Activated T-cell treated with anti-CD3 and anti-CD28 coated beads, Interleukin-2, amount 50 U/mL, for 48 hours (primary cell): Measurements from ENCODE around the gene ERBB3.

ENCODE experiments used
- DNase-seq, 2 experiments: peaks; one replicate each; pipeline ENCODE4 v3.0.0-alpha.2; 2020

ERBB3 gene

DNA sequence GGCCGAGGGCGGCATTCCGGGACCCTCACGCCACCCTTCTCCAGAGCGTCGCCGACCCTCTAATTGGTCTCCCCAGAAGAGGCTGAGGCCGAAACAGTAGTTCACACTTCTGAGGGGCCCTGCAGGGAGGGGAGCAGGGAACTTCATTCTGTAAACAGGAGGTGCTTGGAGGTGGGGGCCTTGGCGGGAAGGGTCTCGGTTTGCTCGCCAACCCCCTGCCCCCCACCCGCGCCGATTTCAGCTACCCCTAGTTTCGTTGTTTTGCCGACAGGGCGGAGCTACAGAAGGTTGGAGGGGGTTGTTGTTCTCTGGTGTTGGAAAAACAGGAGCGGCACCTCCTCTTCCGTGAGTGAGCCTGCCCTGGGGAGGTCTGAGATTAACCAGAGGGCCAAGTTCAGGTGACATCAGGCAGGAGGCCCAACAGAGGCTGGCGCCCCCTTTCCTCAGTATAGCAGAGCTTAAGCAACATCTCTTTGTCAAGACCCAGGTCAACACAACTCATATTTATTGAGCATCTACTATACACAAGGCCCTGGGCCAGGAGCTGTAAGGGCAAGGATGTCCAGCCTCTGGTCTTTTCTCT is 682 bp downstream of the ERBB3 start:
- DNase-seq = no peak

DNA sequence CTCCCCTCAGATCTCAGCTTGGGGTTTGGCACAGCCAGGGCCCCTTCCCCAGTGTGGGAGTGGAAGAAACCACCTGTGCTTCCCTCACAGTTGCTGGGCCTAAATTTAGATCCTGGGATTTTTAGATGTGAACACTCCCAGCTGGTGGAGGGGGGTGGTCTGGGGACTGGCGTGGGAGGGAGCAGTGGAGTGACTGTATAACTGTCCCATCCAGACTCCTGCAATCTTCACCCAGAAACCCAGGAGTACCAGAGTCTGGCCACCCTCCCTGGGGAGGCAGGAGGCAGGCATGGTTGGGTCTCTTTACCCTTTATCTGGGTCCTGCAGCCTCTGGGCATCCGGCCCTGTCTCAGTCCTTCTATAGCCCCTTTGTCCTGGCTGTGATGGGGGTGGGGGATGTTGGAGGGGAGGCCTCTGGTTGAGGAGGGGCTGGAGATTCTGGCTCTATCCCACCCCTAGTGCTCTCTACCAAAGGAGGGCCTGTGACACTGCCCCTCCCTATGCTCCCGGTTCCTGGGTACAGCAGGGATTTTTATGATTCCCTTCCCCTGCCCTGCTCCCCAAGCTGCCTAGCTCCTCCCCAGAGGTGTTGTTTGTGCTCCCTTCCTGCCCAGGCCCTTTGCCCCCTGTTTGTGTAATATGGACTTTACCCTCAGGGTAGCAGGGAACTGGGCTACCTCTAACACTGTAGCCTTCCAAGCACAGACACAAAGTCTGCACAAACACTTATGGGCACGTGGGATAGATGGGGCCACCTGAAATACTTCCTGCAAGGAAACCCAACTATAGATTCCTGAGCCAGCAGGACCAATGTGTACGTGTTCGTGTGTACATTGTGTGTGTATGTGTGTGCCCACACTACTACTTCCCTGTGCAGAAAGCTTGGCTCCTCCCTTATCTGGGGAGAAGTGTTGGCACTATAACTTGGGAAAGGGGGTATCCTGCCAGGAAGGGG is 1.7 kb downstream of the ERBB3 start:
- DNase-seq = no peak

DNA sequence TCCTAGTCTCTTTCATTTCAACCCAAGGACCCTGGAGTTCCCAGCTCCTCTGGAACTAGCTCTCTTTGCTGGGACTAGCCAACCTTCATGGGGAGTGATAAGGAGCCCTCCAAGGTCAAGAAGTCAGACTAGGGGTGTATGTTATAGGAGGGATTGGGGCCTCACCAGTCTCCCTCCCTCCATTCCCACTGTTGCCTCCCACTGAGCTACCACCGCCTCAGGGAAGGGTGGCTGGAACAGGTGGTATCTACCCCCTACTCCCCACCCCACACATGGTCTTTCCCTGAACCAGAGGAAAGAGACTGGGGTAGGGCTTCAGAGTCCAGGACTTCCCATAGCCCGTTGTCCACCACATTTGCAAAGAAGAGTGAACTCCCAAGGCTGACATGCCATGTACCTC is 2.4 kb downstream of the ERBB3 start:
- DNase-seq = no peak

DNA sequence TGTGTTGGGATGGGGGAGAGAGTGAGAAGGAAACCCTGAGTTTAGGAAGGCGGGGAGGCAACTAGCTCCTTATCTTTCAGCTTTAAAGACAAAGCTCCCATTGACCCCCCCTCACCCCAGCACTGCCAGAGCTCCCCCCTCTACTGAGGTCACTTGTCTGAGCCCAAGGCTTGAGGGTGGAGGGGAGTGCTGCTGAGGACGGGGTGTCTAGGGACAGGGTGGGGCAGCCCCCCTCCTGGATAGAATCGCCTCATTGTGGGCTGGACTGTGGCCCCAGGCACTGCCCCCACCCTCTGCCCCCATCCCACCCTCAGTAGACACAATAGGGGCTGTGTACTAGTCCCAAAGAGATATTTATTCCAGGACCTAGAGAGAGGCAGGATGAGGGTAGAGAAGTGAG is 3.0 kb downstream of the ERBB3 start:
- no peak for DNase-seq

DNA sequence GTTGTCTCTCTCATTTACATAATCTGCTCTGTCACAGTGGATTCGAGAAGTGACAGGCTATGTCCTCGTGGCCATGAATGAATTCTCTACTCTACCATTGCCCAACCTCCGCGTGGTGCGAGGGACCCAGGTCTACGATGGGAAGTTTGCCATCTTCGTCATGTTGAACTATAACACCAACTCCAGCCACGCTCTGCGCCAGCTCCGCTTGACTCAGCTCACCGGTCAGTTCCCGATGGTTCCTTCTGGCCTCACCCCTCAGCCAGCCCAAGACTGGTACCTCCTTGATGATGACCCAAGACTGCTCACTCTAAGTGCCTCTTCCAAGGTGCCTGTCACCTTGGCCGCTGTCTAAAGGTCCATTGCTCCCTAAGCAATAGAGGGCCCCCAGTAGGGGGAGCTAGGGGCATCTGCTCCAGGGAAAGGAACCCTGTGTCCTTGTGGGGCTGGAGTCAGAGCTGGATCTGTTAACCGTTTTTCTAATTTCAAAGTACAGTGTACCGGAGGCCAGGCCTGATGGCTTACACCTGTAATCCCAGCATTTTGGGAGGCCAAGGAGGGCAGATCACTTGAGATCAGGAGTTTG is 5.1 kb downstream of the ERBB3 start:
- peak; percentile 50 to 56 for DNase-seq

DNA sequence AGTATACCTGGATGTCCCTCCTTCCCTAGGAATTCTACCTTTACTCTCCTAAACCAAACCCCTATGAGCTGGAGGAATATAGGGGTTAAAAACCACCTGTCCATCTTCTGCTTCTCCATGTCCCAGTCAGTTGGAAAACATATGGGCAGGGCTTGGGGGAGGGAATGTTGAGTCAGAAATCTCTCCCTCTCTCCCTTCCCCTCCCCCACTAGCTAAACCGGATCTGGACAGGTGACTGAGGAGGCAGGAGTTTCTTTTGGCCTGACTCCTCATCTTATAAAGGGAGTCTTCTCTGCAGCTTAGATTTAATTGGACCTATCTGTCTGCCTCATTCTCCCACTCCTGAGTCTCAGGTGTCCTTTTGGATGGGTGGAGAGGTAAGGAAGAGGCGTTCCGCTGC is 6.1 kb downstream of the ERBB3 start:
- DNase-seq = no peak

DNA sequence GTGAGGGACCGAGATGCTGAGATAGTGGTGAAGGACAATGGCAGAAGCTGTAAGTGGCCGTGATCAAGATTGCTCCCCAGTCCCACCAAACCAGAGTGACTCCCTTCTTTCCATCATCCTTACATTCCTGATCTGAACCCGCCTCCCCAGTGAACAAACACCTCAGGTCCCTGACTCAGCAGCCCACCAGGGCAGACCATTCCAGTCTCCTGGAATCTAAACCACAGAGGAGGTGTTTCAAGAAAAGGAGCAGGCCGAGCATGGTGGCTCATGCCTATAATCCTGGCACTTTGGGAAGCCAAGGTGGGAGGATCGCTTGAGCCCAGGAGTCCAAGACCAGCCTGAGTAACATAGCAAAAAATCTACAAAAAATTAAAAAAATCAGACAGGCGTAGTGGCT is 6.6 kb downstream of the ERBB3 start:
- DNase-seq = no peak

DNA sequence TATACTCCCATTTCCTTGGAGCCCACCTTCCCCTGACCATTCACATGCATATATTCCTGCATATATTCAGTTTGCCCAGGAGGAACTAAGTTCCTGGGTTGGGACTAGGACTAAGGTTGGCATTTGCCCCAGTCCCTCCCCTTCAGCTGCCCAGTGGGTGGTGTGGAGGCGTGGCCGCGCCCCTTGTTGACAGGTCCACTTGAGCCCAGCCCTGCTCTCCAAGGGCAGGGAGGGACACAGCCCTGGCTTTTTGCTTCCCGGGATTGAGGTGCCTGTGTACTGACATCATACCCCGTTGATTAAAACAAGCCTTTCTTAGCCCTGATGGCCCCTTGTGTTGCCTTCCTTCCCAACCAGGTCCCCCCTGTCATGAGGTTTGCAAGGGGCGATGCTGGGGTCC is 7.3 kb downstream of the ERBB3 start:
- DNase-seq = no peak

DNA sequence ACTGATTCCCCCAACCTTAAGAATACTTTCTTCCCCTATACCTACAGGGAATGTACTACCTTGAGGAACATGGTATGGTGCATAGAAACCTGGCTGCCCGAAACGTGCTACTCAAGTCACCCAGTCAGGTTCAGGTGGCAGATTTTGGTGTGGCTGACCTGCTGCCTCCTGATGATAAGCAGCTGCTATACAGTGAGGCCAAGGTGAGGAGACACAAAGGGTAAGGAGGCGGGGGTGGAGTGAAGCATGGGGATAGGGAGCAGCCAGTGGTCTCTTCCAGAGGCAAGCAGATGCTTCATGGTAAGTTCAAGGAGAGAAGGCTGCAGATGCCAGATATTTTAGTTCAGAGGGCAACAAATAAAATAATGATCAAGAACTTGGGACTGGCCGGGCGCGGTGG is 17.8 kb downstream of the ERBB3 start:
- DNase-seq = no peak

DNA sequence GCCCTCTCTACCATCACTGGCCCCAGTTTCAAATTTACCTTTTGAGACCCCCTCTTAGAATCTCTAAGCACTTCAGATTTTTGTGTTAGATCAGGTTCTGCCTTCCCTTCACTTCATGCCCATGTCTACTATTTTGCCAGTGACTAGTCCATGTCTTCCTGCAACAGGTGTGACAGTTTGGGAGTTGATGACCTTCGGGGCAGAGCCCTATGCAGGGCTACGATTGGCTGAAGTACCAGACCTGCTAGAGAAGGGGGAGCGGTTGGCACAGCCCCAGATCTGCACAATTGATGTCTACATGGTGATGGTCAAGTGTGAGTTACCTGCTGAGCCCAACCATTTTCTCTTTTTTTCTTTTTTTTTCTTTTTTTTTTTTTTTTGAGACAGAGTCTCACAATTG is 18.6 kb downstream of the ERBB3 start:
- DNase-seq = no peak

DNA sequence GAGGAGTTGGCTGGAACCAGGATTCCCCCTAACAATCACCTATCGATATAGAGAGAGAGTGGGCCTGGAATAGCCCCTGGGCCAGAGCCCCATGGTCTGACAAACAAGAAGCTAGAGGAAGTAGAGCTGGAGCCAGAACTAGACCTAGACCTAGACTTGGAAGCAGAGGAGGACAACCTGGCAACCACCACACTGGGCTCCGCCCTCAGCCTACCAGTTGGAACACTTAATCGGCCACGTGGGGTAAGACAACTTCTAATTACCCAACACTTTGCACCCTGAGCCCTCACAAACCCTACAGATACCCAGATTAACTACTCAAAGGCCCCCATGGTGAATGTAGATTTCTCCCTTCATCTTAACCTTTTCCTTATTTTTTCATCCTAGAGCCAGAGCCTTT is 19.8 kb downstream of the ERBB3 start:
- no peak for DNase-seq

DNA sequence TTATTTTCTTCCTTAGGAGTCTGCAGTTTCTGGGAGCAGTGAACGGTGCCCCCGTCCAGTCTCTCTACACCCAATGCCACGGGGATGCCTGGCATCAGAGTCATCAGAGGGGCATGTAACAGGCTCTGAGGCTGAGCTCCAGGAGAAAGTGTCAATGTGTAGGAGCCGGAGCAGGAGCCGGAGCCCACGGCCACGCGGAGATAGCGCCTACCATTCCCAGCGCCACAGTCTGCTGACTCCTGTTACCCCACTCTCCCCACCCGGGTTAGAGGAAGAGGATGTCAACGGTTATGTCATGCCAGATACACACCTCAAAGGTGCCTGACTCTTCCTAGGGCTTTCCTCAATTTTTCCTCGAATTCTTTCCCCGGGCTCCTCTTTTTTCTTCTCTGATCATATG is 21.1 kb downstream of the ERBB3 start:
- DNase-seq = no peak

DNA sequence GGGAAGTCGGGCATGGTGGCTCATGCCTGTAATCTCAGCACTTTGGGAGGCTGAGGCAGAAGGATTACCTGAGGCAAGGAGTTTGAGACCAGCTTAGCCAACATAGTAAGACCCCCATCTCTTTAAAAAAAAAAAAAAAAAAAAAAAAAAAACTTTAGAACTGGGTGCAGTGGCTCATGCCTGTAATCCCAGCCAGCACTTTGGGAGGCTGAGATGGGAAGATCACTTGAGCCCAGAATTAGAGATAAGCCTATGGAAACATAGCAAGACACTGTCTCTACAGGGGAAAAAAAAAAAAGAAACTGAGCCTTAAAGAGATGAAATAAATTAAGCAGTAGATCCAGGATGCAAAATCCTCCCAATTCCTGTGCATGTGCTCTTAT is 22.7 kb downstream of the ERBB3 start:
- no peak for DNase-seq

DNA sequence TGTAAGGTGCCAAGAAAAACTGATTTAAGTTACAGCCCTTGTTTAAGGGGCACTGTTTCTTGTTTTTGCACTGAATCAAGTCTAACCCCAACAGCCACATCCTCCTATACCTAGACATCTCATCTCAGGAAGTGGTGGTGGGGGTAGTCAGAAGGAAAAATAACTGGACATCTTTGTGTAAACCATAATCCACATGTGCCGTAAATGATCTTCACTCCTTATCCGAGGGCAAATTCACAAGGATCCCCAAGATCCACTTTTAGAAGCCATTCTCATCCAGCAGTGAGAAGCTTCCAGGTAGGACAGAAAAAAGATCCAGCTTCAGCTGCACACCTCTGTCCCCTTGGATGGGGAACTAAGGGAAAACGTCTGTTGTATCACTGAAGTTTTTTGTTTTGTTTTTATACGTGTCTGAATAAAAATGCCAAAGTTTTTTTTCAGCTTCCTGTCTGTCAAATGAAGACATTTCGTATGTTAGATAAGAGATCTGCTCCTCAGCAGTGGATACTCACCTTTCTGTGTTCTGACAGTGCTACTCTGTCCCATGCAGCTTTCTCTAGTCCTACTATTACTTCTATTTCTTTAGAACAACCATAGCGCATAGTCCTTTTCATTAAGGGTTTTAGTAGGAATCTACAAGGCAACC is 23.2 kb downstream of the ERBB3 start:
- DNase-seq = no peak

DNA sequence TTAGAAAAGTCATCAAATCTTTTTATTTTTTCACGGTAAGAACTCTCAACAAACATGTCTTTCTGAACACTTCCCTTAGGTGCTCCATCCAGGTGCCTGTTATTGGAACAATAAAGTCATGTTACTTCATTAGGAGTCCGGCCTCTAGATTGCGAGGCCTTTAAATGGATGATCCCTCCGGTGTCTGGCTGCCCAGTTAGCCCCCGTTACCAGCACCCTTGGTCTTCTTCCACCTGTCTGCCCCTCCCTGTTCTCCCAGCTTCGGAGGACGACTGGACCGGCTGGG is 23.8 kb downstream of the ERBB3 start:
- DNase-seq = no peak

DNA sequence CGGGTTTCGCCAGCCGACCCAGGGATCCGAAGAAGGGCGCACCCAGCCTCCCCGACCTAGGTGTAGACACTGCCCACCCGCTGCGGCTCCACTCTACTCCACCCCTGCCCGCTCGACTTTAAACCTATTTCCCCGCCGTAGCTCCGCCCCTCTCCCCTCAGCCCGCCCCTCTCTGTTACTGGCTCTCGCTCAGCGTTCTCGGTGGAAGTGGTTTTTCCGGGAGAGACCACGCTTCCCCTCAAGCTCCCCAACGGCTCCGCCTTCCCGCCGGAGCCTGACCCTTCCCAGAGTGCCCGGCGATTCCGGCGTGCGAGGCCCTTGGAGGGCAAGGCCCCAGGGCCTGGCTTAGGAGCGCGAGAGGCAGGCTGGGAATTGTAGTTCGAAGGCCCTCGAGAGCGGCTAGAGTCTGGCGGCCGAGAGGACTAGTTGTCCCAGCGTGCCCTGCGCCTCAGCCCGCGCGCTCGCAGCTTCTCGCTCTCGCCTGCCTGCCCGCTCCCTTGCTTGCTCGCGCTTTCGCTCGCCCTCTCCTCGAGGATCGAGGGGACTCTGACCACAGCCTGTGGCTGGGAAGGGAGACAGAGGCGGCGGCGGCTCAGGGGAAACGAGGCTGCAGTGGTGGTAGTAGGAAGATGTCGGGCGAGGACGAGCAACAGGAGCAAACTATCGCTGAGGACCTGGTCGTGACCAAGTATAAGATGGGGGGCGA is 24.3 kb downstream of the ERBB3 start, which contains the start of gene PA2G4:
PA2G4 (plus strand) TSS at position 451 of the 706 bp plus-strand sequence; CDS start at position 630, 179 bp downstream.
- peak; percentile 99 for DNase-seq

DNA sequence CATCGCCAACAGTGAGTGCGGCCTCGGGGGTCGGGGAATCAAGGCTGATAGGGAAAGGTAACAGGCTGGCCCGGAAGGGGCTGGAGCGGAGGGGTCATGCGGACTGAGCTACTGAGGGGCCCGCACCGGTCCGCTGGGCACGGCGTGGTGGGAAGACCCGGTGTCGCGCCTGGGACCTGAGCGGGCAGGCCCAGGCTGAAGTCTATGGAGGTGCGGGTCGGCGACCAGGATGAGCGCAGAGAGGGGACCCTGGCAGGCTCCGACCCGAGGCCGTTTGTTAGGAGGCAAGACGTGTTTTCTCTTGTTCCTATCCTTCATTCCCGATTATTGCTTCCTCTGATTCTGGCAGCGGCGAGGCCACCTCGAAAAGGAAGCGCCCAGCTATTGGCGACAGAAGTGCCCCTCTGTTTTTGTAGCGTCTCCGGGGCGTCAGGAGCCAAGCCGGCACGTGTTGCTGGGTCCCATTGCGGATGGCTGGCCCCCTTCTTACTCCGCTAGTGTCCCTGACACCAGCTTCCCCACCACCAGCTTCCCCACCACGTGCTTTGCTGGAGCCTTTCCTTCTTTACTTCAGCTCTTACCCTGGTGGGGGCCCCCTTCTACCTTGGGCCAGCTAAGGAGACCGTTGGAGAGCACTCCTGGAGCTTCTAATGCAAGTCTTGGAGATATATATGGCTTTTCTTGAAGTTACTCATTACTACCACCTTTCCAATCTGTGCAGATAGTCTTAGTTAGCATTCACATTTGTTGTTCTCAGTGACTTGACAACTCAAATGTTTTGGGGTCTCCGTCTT is 25.0 kb downstream of the ERBB3 start:
- DNase-seq = peak; percentile 57 to 58

DNA sequence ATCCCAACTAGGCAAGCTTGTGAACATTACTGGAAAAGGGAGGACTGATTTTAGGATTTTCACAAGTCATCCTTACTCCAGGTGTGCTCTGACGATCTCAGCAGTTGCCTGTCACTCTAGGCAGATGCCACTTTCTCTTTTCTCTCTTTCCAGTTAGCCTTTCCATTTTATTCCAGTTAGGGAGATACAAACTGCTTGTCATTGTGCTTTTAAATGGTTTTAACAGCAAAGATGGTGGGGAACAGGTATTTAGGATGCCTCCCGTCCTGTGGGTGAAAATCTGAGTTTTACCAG is 25.6 kb downstream of the ERBB3 start:
- no peak for DNase-seq

DNA sequence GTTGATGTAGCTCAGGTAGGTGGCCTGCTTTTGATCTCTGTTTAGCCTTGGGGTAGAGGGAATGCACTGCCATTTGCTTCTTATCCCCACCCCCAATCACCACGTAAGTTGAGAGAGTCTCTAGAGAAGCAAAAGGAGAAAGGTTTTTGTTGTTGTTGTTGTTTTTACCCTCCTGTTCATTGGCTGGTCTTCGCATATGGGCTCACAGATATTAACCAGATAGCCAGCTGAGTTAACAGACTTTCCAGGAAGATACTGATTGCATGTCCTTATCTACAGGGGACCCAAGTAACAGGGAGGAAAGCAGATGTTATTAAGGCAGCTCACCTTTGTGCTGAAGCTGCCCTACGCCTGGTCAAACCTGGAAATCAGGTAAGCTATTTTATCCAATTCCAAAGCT is 27.3 kb downstream of the ERBB3 start:
- no peak for DNase-seq

DNA sequence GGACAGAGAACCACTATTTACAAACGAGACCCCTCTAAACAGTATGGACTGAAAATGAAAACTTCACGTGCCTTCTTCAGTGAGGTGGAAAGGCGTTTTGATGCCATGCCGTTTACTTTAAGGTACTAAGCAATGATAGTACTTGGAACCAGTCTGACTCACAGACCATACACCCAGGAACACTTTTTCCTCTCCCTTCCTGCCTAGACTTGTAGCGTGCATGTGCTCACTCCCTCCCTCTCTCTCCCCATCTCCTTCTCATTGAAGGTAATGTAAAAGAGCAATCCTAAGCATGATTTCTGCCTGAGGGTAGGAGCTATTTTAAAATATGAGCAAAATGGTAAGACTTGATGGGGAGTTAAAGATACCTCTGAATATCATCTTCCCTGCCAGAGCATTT is 30.6 kb downstream of the ERBB3 start:
- DNase-seq = no peak

DNA sequence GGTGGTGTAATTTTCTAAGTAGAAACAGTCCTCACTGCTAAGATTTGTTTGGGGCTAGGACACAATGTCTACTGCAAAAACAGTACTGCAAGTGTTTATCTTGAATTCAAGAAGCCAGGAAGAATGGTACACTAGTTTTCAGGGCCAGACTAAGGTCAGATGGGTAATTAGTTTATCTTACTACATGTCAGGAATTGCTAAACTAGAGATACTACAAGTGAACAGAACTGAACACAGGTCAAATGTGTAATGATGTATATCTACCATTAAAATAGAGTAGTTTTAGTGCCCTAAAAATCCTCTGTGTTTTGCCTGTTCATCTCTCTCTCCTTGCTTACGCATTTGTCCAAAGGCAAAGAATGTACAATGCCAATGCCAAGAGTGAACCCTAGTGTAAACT is 34.1 kb downstream of the ERBB3 start:
- DNase-seq = no peak

DNA sequence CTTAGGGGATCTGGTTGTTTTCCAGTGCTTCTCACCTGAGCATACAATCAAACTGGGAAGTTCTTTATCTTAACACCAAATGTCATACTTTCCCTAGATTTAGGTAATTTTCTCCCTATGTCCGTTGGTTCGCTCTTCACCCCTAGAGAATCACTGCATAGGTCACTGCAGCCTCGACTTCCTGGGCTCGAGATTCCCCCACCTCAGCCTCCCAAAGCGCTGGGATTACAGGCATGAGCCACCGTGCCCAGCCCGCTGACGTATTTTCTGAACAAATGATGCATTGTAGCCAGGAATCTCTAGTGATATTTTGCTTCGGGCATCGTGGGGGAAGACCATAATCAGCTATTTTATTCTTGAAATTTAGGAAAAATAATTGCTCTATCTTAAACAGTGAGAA is 35.4 kb downstream of the ERBB3 start:
- DNase-seq = no peak
